GM10248 (cell line): Measurements from ENCODE around the gene SHISA9.

ENCODE experiments used
- CTCF ChIA-PET: fragments of 300-600 bp; sonication (Branson Sonifier 250); formaldehyde crosslinking; extraction: SDS; loops from one replicate; lab custom pipeline; 2021; ENCODE audit warnings: antibody characterized with exemption; lab: Yijun Ruan, JAX
- POLR2A ChIA-PET: fragments of 350-650 bp; sonication (Branson Sonifier 250); formaldehyde crosslinking; extraction: SDS; loops from one replicate; lab custom pipeline; 2020; ENCODE audit warnings: antibody characterized with exemption; lab: Yijun Ruan, JAX
- DNase-seq: peaks from one replicate; pipeline ENCODE4 v3.0.0; 2012; ENCODE audit errors: extremely low spot score
- TF ChIP-seq, protein P1 (sequence below): IDR thresholded peaks from 2 replicates; pipeline ENCODE4 v1.5.1; 2012; ENCODE audit warnings: mild to moderate bottlenecking, low read depth; ENCODE audit errors: extremely low read depth, missing control alignments, control extremely low read depth

SHISA9 gene

GRCh38 chr16:13110124-13110796, 208.9 kb downstream of the SHISA9 start:
- no peak for DNase-seq
- CTCF ChIA-PET: no interaction called here
- POLR2A ChIA-PET: no interaction called here
- TF ChIP-seq, protein P1, sequence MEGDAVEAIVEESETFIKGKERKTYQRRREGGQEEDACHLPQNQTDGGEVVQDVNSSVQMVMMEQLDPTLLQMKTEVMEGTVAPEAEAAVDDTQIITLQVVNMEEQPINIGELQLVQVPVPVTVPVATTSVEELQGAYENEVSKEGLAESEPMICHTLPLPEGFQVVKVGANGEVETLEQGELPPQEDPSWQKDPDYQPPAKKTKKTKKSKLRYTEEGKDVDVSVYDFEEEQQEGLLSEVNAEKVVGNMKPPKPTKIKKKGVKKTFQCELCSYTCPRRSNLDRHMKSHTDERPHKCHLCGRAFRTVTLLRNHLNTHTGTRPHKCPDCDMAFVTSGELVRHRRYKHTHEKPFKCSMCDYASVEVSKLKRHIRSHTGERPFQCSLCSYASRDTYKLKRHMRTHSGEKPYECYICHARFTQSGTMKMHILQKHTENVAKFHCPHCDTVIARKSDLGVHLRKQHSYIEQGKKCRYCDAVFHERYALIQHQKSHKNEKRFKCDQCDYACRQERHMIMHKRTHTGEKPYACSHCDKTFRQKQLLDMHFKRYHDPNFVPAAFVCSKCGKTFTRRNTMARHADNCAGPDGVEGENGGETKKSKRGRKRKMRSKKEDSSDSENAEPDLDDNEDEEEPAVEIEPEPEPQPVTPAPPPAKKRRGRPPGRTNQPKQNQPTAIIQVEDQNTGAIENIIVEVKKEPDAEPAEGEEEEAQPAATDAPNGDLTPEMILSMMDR: no peak

- TF ChIP-seq, protein P1: no peak
- DNase-seq: no peak
- POLR2A ChIA-PET: no interaction called here
- CTCF ChIA-PET: interaction anchor here (0.8 to 1.4 kb wide), 2 partner anchors 9 to 12 kb away, joined by 3 to 4 read pairs; no protein-coding TSS in a partner anchor
Observed at GRCh38 chr16:13111747-13112146, 210.3 kb downstream of the SHISA9 start.

DNA sequence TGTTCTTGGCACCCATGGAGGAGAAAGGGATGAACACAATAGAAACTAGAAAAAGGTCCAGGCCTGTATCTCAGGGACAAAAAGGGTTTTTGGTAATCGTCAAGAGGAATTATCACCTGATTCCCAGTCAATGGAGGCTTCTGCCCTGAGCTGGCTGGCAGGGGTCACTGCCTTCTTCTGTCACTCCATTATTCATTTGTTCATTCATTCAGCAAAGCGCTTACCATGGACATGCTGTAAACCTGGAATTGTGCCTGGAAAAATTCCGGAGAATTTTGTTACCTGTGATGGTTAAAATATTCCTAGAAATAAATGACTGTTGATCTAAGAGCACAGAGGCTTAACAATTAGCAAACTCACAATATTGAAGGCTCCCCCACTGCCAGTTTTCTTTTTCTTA, 212.3 kb downstream of the SHISA9 start:
- POLR2A ChIA-PET: no interaction called here
- TF ChIP-seq, protein P1: no peak
- DNase-seq: no peak
- CTCF ChIA-PET: no interaction called here

GRCh38 chr16:13118091-13118490, 216.7 kb downstream of the SHISA9 start:
- ChIA-PET CTCF (interaction anchor here (1.2 kb wide), 1 partner anchor 22 kb away, joined by 3 read pairs; no protein-coding TSS in a partner anchor), POLR2A (no interaction called here)
- TF ChIP-seq, protein P1: no peak
- no peak for DNase-seq

DNA sequence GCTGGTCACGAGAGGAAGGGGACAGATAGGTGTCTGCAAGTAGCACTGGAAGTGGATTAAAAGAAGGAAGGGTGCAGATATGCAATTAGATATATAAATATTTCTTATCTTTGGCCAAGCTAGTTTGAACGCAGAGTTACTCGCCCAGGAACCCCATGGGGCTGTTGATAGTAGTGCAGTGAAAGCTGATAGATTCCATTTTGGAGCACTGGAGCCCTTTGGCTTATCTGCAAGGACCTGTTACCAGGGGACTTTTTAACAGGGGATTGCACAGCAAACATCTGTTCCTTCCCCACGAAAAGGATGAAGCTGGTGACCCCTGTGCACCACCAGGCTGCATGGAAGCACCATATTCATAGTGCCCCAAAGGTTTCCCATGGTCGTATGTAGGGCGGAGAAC, 218.7 kb downstream of the SHISA9 start:
- TF ChIP-seq, protein P1: no peak
- CTCF ChIA-PET: interaction anchor here (1.3 kb wide), 1 partner anchor 24 kb away, joined by 4 read pairs; no protein-coding TSS in a partner anchor
- no peak for DNase-seq
- POLR2A ChIA-PET: no interaction called here

- TF ChIP-seq, protein P1: no peak
- DNase-seq: no peak
- ChIA-PET CTCF (interaction anchor here (0.9 to 1.3 kb wide), 2 partner anchors 8 to 25 kb away, joined by 3 to 4 read pairs; no protein-coding TSS in a partner anchor), POLR2A (no interaction called here)
Observed at GRCh38 chr16:13120557-13120956, 219.2 kb downstream of the SHISA9 start.
